Measurements from ENCODE around the gene SEC24B.

- TF ChIP-seq CTCF (IDR thresholded peaks at IDR 0.05) (no peak), POLR2A (IDR thresholded peaks at IDR 0.05) (no peak)
Observed at GRCh38 chr4:109589119-109589518, 155.5 kb downstream of the SEC24B start.

Data from thyroid gland (tissue), 4 donors.